HFFc6 (cell line): ENCODE measurements around the gene IGFN1. TPM values are rescaled to one million over a fixed set of nuclear protein-coding genes. Genes with fewer than 3 reads are reported as not detected.

ENCODE experiments used
- DNase-seq: peaks from one replicate; pipeline ENCODE4 v3.0.0-alpha.2; 2018
- H3K27ac Mint-ChIP-seq: 2 replicates; pipeline ENCODE4 v1.8.0; 2020; ENCODE audit warnings: mild to moderate bottlenecking, mixed read lengths
- H3K27me3 Mint-ChIP-seq: 2 replicates; pipeline ENCODE4 v1.8.0; 2021; ENCODE audit warnings: mild to moderate bottlenecking, moderate library complexity, mixed read lengths; ENCODE audit not compliant: insufficient read depth
- H3K36me3 Mint-ChIP-seq: 2 replicates; pipeline ENCODE4 v1.8.0; 2021; ENCODE audit warnings: low read depth, mixed read lengths
- H3K4me1 Mint-ChIP-seq: 2 replicates; pipeline ENCODE4 v1.8.0; 2020; ENCODE audit warnings: low read depth, mixed read lengths
- H3K4me3 Mint-ChIP-seq: 2 replicates; pipeline ENCODE4 v1.8.0; 2020; ENCODE audit warnings: mild to moderate bottlenecking, moderate library complexity, mixed read lengths
- H3K9me3 Mint-ChIP-seq: 2 replicates; pipeline ENCODE4 v1.8.0; 2020; ENCODE audit warnings: mild to moderate bottlenecking, mixed read lengths
- CTCF ChIP-seq: fragments of 200-600 bp; sonication (generic); IDR thresholded peaks from 2 replicates; pipeline ENCODE4 v1.5.0; 2021; ENCODE audit warnings: antibody characterized with exemption, mild to moderate bottlenecking
- total RNA-seq, 6 experiments: library from RNA; stranded (reverse); fragmentation: NEBNext Ultra II Directional; extraction: Animal tissue kit (Norgen Biotek cat#: 25700); gene quantifications; 2 replicates in 1 of 6; 3 replicates in 5 of 6; pipeline ENCODE4 v1.2.3, GENCODE V29; 2021

The IGFN1 gene
- total RNA-seq, 6 experiments from 2014 or later = not detected

GRCh38 chr1:201143726-201144635 is 46.6 kb upstream of the IGFN1 start:
- Mint-ChIP-seq H3K36me3 (peaks cover 41% of the 10 kb centered on the region), H3K4me1 (0 out of 2 replicates have a peak, but pooled peaks cover 6% of the 10 kb centered on the region), H3K27ac (no peak overlapping the region), H3K9me3 (no peaks in the 10 kb centered on the region), H3K4me3 (no peak overlapping the region), H3K27me3 (peaks cover 1% of the 10 kb centered on the region; the same call in 1 of the 2 replicates)
- no peak for TF ChIP-seq CTCF
- no peak for DNase-seq

GRCh38 chr1:201144701-201145100 is 45.9 kb upstream of the IGFN1 start:
- no peak for DNase-seq
- H3K4me3 Mint-ChIP-seq = no peak overlapping the region
- TF ChIP-seq CTCF = no peak
- H3K9me3 Mint-ChIP-seq = no peaks in the 10 kb centered on the region
- H3K27me3 Mint-ChIP-seq = peaks cover 1% of the 10 kb centered on the region; the same call in 1 of the 2 replicates
- 0 out of 2 replicates have a peak, but pooled peaks cover under 1% of the 10 kb centered on the region for H3K4me1 Mint-ChIP-seq
- H3K27ac Mint-ChIP-seq = no peak overlapping the region
- peaks cover 46% of the 10 kb centered on the region for H3K36me3 Mint-ChIP-seq

- no peak for DNase-seq
- TF ChIP-seq CTCF = no peak
- Mint-ChIP-seq H3K36me3 (peaks cover 46% of the 10 kb centered on the region), H3K27ac (no peak overlapping the region), H3K4me3 (no peak overlapping the region), H3K27me3 (peaks cover 1% of the 10 kb centered on the region; the same call in 1 of the 2 replicates), H3K9me3 (no peaks in the 10 kb centered on the region), H3K4me1 (no peaks in the 10 kb centered on the region)
Observed at GRCh38 chr1:201145132-201145531, 45.5 kb upstream of the IGFN1 start.

- Mint-ChIP-seq H3K36me3 (peaks cover 47% of the 10 kb centered on the region), H3K27ac (no peak overlapping the region), H3K27me3 (peaks cover 1% of the 10 kb centered on the region; the same call in 1 of the 2 replicates), H3K4me1 (no peaks in the 10 kb centered on the region), H3K9me3 (no peaks in the 10 kb centered on the region), H3K4me3 (no peak overlapping the region)
- no peak for DNase-seq
- no peak for TF ChIP-seq CTCF
Observed at GRCh38 chr1:201145816-201146215, 44.8 kb upstream of the IGFN1 start.

- H3K36me3 Mint-ChIP-seq = peaks cover 51% of the 10 kb centered on the region
Observed at GRCh38 chr1:201146626-201147390, 43.8 kb upstream of the IGFN1 start.

More at GRCh38 chr1:201146626-201147390, 43.8 kb upstream of the IGFN1 start:
- DNase-seq = no peak
- no peaks in the 10 kb centered on the region for H3K9me3 Mint-ChIP-seq
- H3K4me1 Mint-ChIP-seq = no peaks in the 10 kb centered on the region
- H3K27me3 Mint-ChIP-seq = peaks cover 1% of the 10 kb centered on the region; the same call in 1 of the 2 replicates
- H3K4me3 Mint-ChIP-seq = no peak overlapping the region
- TF ChIP-seq CTCF = no peak
- H3K27ac Mint-ChIP-seq = no peak overlapping the region
